Breast epithelium (tissue), 4 donors: ENCODE results near the gene ZNF587. TPM values are rescaled to one million over a fixed set of nuclear protein-coding genes. Genes with fewer than 3 reads are reported as not detected.
"Not testable (repeated sequence)": the region's sequence is repeated elsewhere in the genome, so short reads cannot be mapped to it uniquely, and the experiment has no call there.

Source experiments
- DNase-seq, 2 donors: peaks; one replicate each; pipeline ENCODE4 v3.0.0-alpha.2; 2019; ENCODE audit warnings: low spot score in 2 of 2
- H3K27ac ChIP-seq, 2 donors: fragments of 200-600 bp; sonication (generic) in 1 of 2; one replicate each; pipeline ENCODE4 v1.5.1; 2016 to 2019; ENCODE audit warnings: mild to moderate bottlenecking in 1 of 2
- H3K27me3 ChIP-seq, 2 donors: fragments of 200-600 bp; sonication (generic) in 1 of 2; one replicate each; pipeline versions ENCODE4 v1.5.1 to v1.6.0; 2017 to 2019; ENCODE audit warnings: control low read depth in 1 of 2, mild to moderate bottlenecking in 1 of 2
- H3K36me3 ChIP-seq: fragments of 200-600 bp; one replicate; pipeline ENCODE4 v1.5.1; 2019
- H3K4me1 ChIP-seq, 2 donors: fragments of 200-600 bp; sonication (generic); one replicate each; pipeline ENCODE4 v1.5.1; 2016 to 2019; ENCODE audit warnings: control low read depth in 1 of 2
- H3K4me3 ChIP-seq, 3 donors: fragments of 200-600 bp; sonication (generic); 1 replicate in 2 of 3; 2 replicates in 1 of 3; pipeline ENCODE4 v1.5.1; 2016 to 2019; ENCODE audit warnings: mild to moderate bottlenecking in 3 of 3, moderate library complexity in 2 of 3
- H3K9me3 ChIP-seq, 2 donors: fragments of 200-600 bp; sonication (generic) in 1 of 2; one replicate each; pipeline ENCODE4 v1.5.1; 2016 to 2019; ENCODE audit warnings: control low read depth in 1 of 2
- POLR2A ChIP-seq: fragments of 450-650 bp; IDR thresholded peaks from one replicate; pipeline ENCODE4 v1.6.1; 2016; ENCODE audit warnings: antibody characterized with exemption, mild to moderate bottlenecking, moderate library complexity
- POLR2AphosphoS5 ChIP-seq, 3 donors: sonication (generic); formaldehyde crosslinking; IDR thresholded peaks; one replicate each; pipeline ENCODE4 v1.6.1; 2017; ENCODE audit warnings: antibody characterized with exemption in 3 of 3
- intact Hi-C: fragments of 100-400 bp; cut with DNase I; formaldehyde crosslinking; loops from one replicate; pipeline ENCODE4 v1.15.1; 2023; ENCODE audit warnings: low total_unique reads
- total RNA-seq, 3 donors: library from RNA; depleted of rRNA; stranded (reverse); fragments of >200 nt; gene quantifications; one replicate each; pipeline ENCODE4 v1.1.0, GENCODE V29; 2016
- TF ChIP-seq, protein P1 (sequence below), 3 donors: fragments of 450-650 bp; IDR thresholded peaks; one replicate each; pipeline ENCODE4 v1.5.1; 2016 to 2017; ENCODE audit warnings: antibody characterized with exemption in 3 of 3, mild to moderate bottlenecking in 3 of 3, moderate library complexity in 3 of 3

Gene ZNF587
- total RNA-seq, 3 donors from 2014 or later, result 14.4 to 45.4 (median 35.1) TPM

DNA sequence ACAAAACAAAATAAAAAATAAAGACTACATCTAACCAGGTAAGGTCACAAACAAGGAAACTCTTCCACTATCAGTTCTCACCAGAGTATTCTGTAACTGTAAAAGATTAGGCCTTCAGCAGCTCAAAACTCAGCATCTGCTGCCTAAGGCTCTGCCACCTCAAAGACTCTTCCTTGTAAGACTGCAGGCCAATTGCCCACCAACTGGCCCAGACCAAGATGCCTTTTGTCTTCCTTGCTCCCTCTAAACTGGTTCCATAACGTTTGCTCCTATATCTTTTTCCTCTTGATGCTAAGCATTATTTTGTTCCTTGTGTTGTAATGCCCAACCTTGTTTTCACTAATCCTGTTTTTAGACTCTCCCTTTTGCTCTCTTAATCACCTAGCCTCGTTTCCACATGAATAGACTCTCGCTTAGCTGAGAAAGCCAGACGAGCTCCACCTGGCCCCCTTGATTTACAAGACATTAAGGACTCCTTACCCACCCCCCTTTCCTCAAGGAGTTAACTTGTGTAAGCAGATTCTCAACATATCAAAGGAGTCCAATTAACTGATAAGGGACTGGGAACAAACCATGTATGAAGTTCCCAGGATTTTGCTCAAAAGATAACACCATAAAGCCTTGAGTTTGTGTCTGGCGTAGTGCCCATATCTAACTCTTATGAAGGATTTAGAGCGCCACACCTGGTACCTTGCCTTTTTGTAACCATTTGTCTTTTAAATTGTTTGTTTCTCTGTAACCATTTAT, 37.7 kb downstream of the ZNF587 start:
- intact Hi-C loops, result no loop called here
- Histone ChIP-seq H3K27me3 (no peaks in the 10 kb centered on the region), H3K4me3 (peak overlapping the region in 2 of 3 donors; percentile 67 to 78), H3K36me3 (no peaks in the 10 kb centered on the region), H3K27ac (no peak overlapping the region), H3K9me3 (peaks cover 25 to 52% of the 10 kb centered on the region in 2 donors), H3K4me1 (peaks cover 0 to 4% of the 10 kb centered on the region in 2 donors)
- TF ChIP-seq POLR2AphosphoS5 (IDR thresholded peaks at IDR 0.05) (no peak), POLR2A (no peak)
- TF ChIP-seq, protein P1, sequence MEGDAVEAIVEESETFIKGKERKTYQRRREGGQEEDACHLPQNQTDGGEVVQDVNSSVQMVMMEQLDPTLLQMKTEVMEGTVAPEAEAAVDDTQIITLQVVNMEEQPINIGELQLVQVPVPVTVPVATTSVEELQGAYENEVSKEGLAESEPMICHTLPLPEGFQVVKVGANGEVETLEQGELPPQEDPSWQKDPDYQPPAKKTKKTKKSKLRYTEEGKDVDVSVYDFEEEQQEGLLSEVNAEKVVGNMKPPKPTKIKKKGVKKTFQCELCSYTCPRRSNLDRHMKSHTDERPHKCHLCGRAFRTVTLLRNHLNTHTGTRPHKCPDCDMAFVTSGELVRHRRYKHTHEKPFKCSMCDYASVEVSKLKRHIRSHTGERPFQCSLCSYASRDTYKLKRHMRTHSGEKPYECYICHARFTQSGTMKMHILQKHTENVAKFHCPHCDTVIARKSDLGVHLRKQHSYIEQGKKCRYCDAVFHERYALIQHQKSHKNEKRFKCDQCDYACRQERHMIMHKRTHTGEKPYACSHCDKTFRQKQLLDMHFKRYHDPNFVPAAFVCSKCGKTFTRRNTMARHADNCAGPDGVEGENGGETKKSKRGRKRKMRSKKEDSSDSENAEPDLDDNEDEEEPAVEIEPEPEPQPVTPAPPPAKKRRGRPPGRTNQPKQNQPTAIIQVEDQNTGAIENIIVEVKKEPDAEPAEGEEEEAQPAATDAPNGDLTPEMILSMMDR (IDR thresholded peaks at IDR 0.05), result no peak
- DNase-seq, result no peak

DNA sequence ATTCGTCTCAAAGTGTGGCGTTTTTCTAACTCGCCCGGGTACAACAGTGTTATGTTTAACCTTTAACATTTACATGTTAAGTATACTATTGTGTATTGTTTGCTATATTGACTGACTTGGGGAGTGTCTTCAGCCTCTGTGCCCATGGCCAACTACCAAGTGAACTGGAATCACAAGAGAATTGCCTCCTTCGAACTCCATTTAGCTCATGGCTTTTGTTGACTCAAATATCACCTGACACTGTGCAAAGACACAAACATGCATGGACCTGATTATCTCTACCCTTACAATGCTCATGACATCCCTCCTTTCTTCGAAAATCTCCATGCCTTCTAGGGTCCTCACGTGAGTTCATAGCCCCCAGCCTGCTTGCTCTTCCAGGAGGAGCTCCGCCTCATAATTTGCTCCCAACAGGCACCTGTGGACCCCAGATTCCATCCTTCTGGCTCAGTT, 38.5 kb downstream of the ZNF587 start:
- intact Hi-C loops, result no loop called here

DNA sequence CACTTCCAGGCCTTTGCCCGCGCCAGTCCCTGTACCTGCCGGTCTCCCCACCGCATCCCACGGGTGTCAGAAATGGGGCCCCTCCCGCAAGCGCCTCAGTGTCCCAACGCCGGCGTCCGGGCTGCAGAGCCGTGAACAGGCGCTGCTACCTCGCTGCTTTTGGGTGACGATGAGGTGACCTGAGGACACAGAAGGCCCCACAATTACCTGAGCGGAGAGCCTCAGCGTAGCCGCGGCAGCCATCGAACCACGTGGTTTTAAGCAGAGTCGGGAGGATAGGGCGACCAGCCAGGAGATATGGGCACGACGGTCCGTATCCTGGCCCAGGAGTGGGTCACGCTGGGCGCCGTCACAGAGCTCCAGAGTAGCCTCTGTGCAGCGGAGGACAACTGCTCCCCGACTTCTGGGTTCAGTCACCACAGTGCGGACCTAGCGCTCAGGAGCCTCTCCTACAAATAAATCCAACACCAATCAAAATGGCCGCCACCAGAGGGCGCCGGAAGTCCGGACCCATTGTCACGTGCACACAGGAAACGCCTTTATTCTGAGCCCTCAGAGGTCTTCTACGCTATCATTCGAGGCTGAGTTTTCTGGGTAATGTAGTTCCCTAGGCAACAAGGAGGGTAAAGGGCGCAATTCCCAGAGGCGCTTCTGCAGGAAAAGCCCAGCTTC, 39.0 kb downstream of the ZNF587 start, which contains the start of gene ZNF814:
ZNF814 (minus strand) TSS at position 478 of the 672 bp plus-strand sequence; CDS start at position 243, 235 bp downstream.
- H3K27ac ChIP-seq, result peak within 1 kb of the TSS; percentile 64 to 76
- H3K4me3 ChIP-seq, result peak within 1 kb of the TSS; percentile 37 to 78 (median 67)
- intact Hi-C loops, result no loop called here
- no peaks in the 10 kb centered on the region for H3K27me3 ChIP-seq
- TF ChIP-seq, protein P1 (IDR thresholded peaks at IDR 0.05), result peak; percentile 17 to 50 (median 43)
- no peak for TF ChIP-seq POLR2A
- TF ChIP-seq POLR2AphosphoS5 (IDR thresholded peaks at IDR 0.05), result peak; percentile 15 to 59 (median 42)
- H3K9me3 ChIP-seq, result peaks cover 24 to 56% of the 10 kb centered on the region in 2 donors
- peak; percentile 86 to 89 for DNase-seq
- no peaks in the 10 kb centered on the region for H3K36me3 ChIP-seq
- H3K4me1 ChIP-seq, result peaks cover 0 to 4% of the 10 kb centered on the region in 2 donors

More for the DNA sequence above, 38.5 kb downstream of the ZNF587 start:
- no peaks in the 10 kb centered on the region for H3K27me3 ChIP-seq
- TF ChIP-seq POLR2A, result no peak
- TF ChIP-seq, protein P1 (IDR thresholded peaks at IDR 0.05), result no peak
- no peak for TF ChIP-seq POLR2AphosphoS5 (IDR thresholded peaks at IDR 0.05)
- peak overlapping the region; percentile 37 to 78 (median 67) for H3K4me3 ChIP-seq
- H3K4me1 ChIP-seq, result peaks cover 0 to 4% of the 10 kb centered on the region in 2 donors
- H3K27ac ChIP-seq, result peak overlapping the region; percentile 64 to 76
- peaks cover 25 to 57% of the 10 kb centered on the region in 2 donors for H3K9me3 ChIP-seq
- DNase-seq, result no peak
- H3K36me3 ChIP-seq, result no peaks in the 10 kb centered on the region

DNA sequence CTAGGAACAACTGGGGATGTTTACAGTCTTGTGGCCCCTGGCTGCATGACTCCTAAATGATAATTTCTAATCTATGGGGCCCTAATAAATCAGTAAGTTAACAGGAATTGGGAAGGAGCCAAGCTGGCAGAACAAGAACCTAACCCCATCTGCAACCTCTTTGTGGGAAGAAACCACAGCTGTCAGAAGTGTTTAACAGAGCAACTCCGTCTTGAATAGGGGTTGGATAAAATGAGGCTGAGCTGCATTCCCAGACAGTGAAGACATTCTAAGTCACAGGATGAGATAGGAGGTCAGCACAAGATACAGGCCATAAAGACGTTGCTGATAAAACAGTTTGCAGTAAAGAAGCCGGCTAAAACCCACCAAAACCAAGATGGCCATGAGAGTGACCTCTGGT, 41.0 kb downstream of the ZNF587 start:
- H3K27me3 ChIP-seq, H3K4me3 ChIP-seq, H3K36me3 ChIP-seq, intact Hi-C loops, H3K4me1 ChIP-seq, DNase-seq, H3K27ac ChIP-seq: not testable (repeated sequence)
- peaks cover 4 to 54% of the 10 kb centered on the region in 2 donors for H3K9me3 ChIP-seq

DNA sequence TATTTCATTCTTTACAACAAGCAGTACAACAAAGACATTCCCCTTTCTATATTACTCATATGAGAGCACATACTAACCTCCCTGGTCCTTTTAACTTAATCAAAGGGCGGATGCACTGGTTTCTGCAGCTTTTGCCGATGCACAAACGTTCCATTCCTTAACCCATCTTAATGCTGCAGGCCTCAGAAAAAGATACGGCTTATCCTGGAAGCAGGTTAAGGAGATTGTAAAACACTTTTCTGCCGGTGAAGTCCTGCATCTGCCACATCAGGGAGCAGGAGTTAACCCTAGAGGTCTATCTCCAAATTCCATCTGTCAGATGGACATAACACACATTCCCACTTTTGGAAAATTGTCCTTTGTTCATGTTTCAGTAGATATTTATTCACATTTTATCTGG, 50.7 kb downstream of the ZNF587 start:
- H3K9me3 ChIP-seq, result peaks cover 9 to 65% of the 10 kb centered on the region in 2 donors
- TF ChIP-seq, protein P1 (IDR thresholded peaks at IDR 0.05), result no peak
- TF ChIP-seq POLR2A (no peak), POLR2AphosphoS5 (IDR thresholded peaks at IDR 0.05) (no peak)
- no peak overlapping the region for H3K4me3 ChIP-seq
- no peaks in the 10 kb centered on the region for H3K27me3 ChIP-seq
- H3K4me1 ChIP-seq, result no peaks in the 10 kb centered on the region
- intact Hi-C loops, result no loop called here
- no peaks in the 10 kb centered on the region for H3K36me3 ChIP-seq
- H3K27ac ChIP-seq, result no peak overlapping the region
- no peak for DNase-seq
